K562 (cell line): Measurements from ENCODE around the gene C10orf95. TPM values are rescaled to one million over a fixed set of nuclear protein-coding genes. Genes with fewer than 3 reads are reported as not detected.

ENCODE experiments used
- ATAC-seq: fragments of 200-7000 bp; cut with Tn5 transposase; 3 replicates; pipeline ENCODE4 v1.9.1; 2020; ENCODE audit warnings: moderate library complexity
- BruUV-seq: library from RNA; stranded (reverse); fragments of 400-500 nt; replicated peaks from 2 replicates; lab custom pipeline; 2021; lab: Mats Ljungman, UMichigan
- CTCF ChIA-PET: fragments of 300-600 bp; formaldehyde crosslinking; extraction: SDS; loops from one replicate; lab custom pipeline; 2021; ENCODE audit warnings: low intra/inter-chr PET ratio; lab: Yijun Ruan, JAX
- POLR2A ChIA-PET: fragments of 300-600, 350-650 bp; sonication (Branson Sonifier 250); formaldehyde crosslinking; extraction: SDS; loops from one replicate; lab custom pipeline; 2021; ENCODE audit warnings: antibody characterized with exemption, inconsistent platforms; lab: Yijun Ruan, JAX
- DNase-seq, 4 experiments: peaks; one replicate each; pipeline versions ENCODE4 v3.0.0 to v3.0.0-alpha.2; 2011 to 2018; ENCODE audit warnings: low spot score in 3 of 4, mixed read lengths in 3 of 4; ENCODE audit errors: extremely low read depth in 1 of 4
- FAIRE-seq: peaks from 2 replicates; lab custom pipeline; 2011; peaks lifted over from hg19 to GRCh38; lab: Jason Lieb, UNC
- H2AFZ ChIP-seq: 2 replicates; pipeline ENCODE4 v1.6.0; 2011; ENCODE audit warnings: low read depth, low read length, control low read depth, inconsistent platforms
- H3K27ac ChIP-seq: fragments of 200-600 bp; 3 replicates; pipeline ENCODE4 v1.8.0; 2011; ENCODE audit warnings: low read depth, mild to moderate bottlenecking, control low read depth, inconsistent platforms, low read length, moderate library complexity, mixed read lengths; ENCODE audit errors: extremely low read depth
- H3K27me3 ChIP-seq, 2 experiments: fragments of 300-600 bp in 1 of 2; 2 replicates in 1 of 2; 3 replicates in 1 of 2; pipeline versions ENCODE4 v1.6.0 to v1.8.0; 2011; ENCODE audit warnings: inconsistent platforms in 2 of 2, low read length in 2 of 2, mild to moderate bottlenecking in 1 of 2, mixed read lengths in 1 of 2, moderate library complexity in 1 of 2; ENCODE audit not compliant: control insufficient read depth in 2 of 2, insufficient read depth in 2 of 2
- H3K36me3 ChIP-seq: fragments of 300-600 bp; 3 replicates; pipeline ENCODE4 v1.8.0; 2011; ENCODE audit warnings: mild to moderate bottlenecking, low read length, inconsistent platforms; ENCODE audit not compliant: control insufficient read depth, insufficient read depth
- H3K4me1 ChIP-seq, 2 experiments: fragments of 200-600 bp in 1 of 2; replicated peaks in 1 of 2; 2 replicates in 1 of 2; 3 replicates in 1 of 2; pipeline versions ENCODE4 v1.5.1 to v1.8.0; 2011; ENCODE audit warnings: inconsistent platforms in 2 of 2, low read length in 2 of 2, mild to moderate bottlenecking in 1 of 2, mixed read lengths in 1 of 2, moderate library complexity in 1 of 2; ENCODE audit not compliant: control insufficient read depth in 2 of 2, insufficient read depth in 2 of 2
- H3K4me2 ChIP-seq: 2 replicates; pipeline ENCODE4 v1.6.1; 2011; ENCODE audit warnings: low read length, control low read depth, inconsistent platforms, mixed read lengths; ENCODE audit not compliant: insufficient read depth
- H3K4me3 ChIP-seq: fragments of 200-600 bp; sonication (generic), shearing (Covaris generic); 2 replicates; pipeline ENCODE4 v1.5.1; 2016; ENCODE audit warnings: control low read depth, inconsistent platforms
- H3K79me2 ChIP-seq: fragments of 200-600 bp; 3 replicates; pipeline ENCODE4 v1.8.0; 2011; ENCODE audit warnings: low read length, inconsistent platforms; ENCODE audit not compliant: control insufficient read depth, insufficient read depth
- H3K9ac ChIP-seq, 2 experiments: 2 replicates each; pipeline versions ENCODE4 v1.6.0 to v1.6.1; 2011; ENCODE audit warnings: low read depth in 2 of 2, low read length in 2 of 2, control low read depth in 1 of 2, inconsistent platforms in 1 of 2, mild to moderate bottlenecking in 1 of 2, mixed read lengths in 1 of 2; ENCODE audit not compliant: insufficient read depth in 1 of 2
- H3K9me1 ChIP-seq: one replicate; pipeline ENCODE4 v1.6.0; 2011; ENCODE audit warnings: inconsistent platforms, mild to moderate bottlenecking, low read length, moderate library complexity; ENCODE audit not compliant: control insufficient read depth, insufficient read depth
- H3K9me3 ChIP-seq: replicated peaks from 2 replicates; pipeline ENCODE4 v1.5.1; 2011; ENCODE audit warnings: low read depth, low read length, inconsistent platforms; ENCODE audit not compliant: control insufficient read depth, insufficient read depth
- H4K20me1 ChIP-seq: replicated peaks from 2 replicates; pipeline ENCODE4 v1.6.1; 2011; ENCODE audit warnings: low read length, inconsistent platforms, mixed read lengths; ENCODE audit not compliant: control insufficient read depth, insufficient read depth
- CREM ChIP-seq: IDR thresholded peaks from 2 replicates; pipeline ENCODE4 v1.6.1; 2014; ENCODE audit warnings: antibody characterized with exemption, low read depth
- DACH1 ChIP-seq: fragments of 450-650 bp; IDR thresholded peaks from 2 replicates; pipeline ENCODE4 v1.6.1; 2018; ENCODE audit not compliant: partially characterized antibody
- GABPA ChIP-seq: fragments of 200-800 bp; sonication (Bioruptor generic); conservative IDR thresholded peaks from 2 replicates; pipeline ENCODE4 v1.6.1; 2016; ENCODE audit warnings: low read depth, missing genetic modification characterization, missing compliant biosample characterization
- PTTG1 ChIP-seq: fragments of 450-650 bp; IDR thresholded peaks from 2 replicates; pipeline ENCODE4 v1.6.1; 2016; ENCODE audit warnings: low read depth, mild to moderate bottlenecking, missing genetic modification characterization, missing compliant biosample characterization
- RBBP5 ChIP-seq: fragments of 200-600 bp; sonication (generic); IDR thresholded peaks from 2 replicates; pipeline ENCODE4 v1.6.1; 2012; ENCODE audit warnings: borderline replicate concordance, mild to moderate bottlenecking, low read length, control low read depth, inconsistent platforms; ENCODE audit not compliant: insufficient read depth, poor library complexity, severe bottlenecking
- ZFX ChIP-seq: sonication (generic); formaldehyde crosslinking; IDR thresholded peaks from 2 replicates; pipeline ENCODE4 v1.8.0; 2022; ENCODE audit warnings: mild to moderate bottlenecking, missing genetic modification reagents, moderate library complexity
- WGBS: fragments of 100-300 bp; shearing (Covaris generic); methylation state at CpG from one replicate; pipeline ENCODE4 v1.1.6; 2016; ENCODE audit warnings: low coverage, mixed read lengths; ENCODE audit not compliant: insufficient coverage; ENCODE audit errors: missing lambda C conversion rate; 5-methylcytosine and 5-hydroxymethylcytosine counted together
- in situ Hi-C: fragments of 300-500 bp; cut with MboI; formaldehyde crosslinking; loops from 4 replicates; pipeline ENCODE4 v1.15.0; 2018; ENCODE audit warnings: inconsistent platforms, mixed read lengths
- intact Hi-C: fragments of 100-400 bp; cut with micrococcal nuclease; formaldehyde crosslinking; loops from 2 replicates; pipeline ENCODE4 v1.14.2; 2022
- polyA plus RNA-seq, 8 experiments: library from polyadenylated mRNA; depleted of rRNA in 4 of 8; stranded (reverse) in 5 of 8; unstranded in 3 of 8; fragments of >200 nt; fragmentation: Nextera tagmentation in 2 of 8; fragmentation: Illumina TruSeq in 1 of 8; extraction: Ambion mirVana in 2 of 8; extraction: Trizol in 1 of 8; gene quantifications; 2 replicates each; pipeline versions ENCODE4 v1.2.1 to v1.2.3, GENCODE V29; 2011 to 2014; ENCODE audit warnings: inconsistent platforms in 1 of 8, missing spikeins in 1 of 8
- total RNA-seq, 7 experiments: library from RNA; depleted of rRNA in 6 of 7; stranded (reverse); fragments of >200 nt in 6 of 7; fragmentation: Illumina TruSeq in 2 of 7; extraction: Trizol in 2 of 7; gene quantifications; 2 replicates each; pipeline versions ENCODE4 v1.2.1 to v1.2.3, GENCODE V29; 2011 to 2021; ENCODE audit warnings: low replicate concordance in 1 of 7
- TF ChIP-seq, protein P1 (sequence below): IDR thresholded peaks from 2 replicates; pipeline ENCODE4 v1.6.1; 2014; ENCODE audit warnings: antibody characterized with exemption
- TF ChIP-seq, protein P2 (sequence below), 3 experiments: fragments of 200-800 bp in 1 of 3; sonication (Bioruptor generic) in 1 of 3; sonication (generic) in 1 of 3; formaldehyde crosslinking in 1 of 3; IDR thresholded peaks; 2 replicates each; pipeline versions ENCODE4 v1.6.1 to v1.8.0; 2016 to 2022; ENCODE audit warnings: mild to moderate bottlenecking in 2 of 3, missing compliant biosample characterization in 2 of 3, missing genetic modification characterization in 2 of 3, missing genetic modification reagents in 1 of 3
- TF ChIP-seq, protein P3 (sequence below): conservative IDR thresholded peaks from 2 replicates; pipeline ENCODE4 v1.6.1; 2011; ENCODE audit warnings: low read depth, mild to moderate bottlenecking, low read length; ENCODE audit not compliant: control insufficient read depth

Gene C10orf95
- total and polyA plus RNA-seq, 9 of the 15 experiments (the other 6 are each of a cell fraction or from before 2014, with no cell fraction given), result 0.03 to 0.41 (median 0.17) TPM; not detected in 1

DNA sequence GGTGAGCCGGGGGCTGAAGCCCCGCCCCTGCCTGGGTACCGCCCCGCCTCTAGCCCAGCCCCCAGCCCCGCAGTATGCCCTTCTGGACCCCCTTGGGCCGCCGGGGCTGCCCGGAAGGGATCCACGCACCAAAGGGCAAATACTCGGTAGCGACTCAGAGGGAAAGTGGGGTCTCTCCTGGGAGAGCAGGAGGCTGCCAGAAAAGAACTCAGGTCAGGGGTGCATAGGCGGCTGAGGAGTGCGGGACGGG is 29.9 kb downstream of the C10orf95 start:
- intact Hi-C loops, result loop anchor here (1.0 to 5.0 kb wide), 2 partner anchors 26 to 41 kb away; partner anchors contain the start of gene NFKB2
- H2AFZ ChIP-seq, result peak overlapping the region; percentile 87; the same call in 1 of the 2 replicates
- TSS peak; percentile 74 for BruUV-seq
- DNase-seq, result no peak
- no peaks in the 10 kb centered on the region for H3K9me1 ChIP-seq
- peak overlapping the region; percentile 80 for H3K27ac ChIP-seq
- TF ChIP-seq GABPA (tag), result peak; percentile 71
- peak; percentile 41 for TF ChIP-seq RBBP5
- peak; percentile 37; the same call in 1 of the 2 replicates for TF ChIP-seq ZFX (CRISPR knock-in tag)
- TF ChIP-seq DACH1, result no peak
- TF ChIP-seq PTTG1 (tag), result no peak
- TF ChIP-seq, protein P1, sequence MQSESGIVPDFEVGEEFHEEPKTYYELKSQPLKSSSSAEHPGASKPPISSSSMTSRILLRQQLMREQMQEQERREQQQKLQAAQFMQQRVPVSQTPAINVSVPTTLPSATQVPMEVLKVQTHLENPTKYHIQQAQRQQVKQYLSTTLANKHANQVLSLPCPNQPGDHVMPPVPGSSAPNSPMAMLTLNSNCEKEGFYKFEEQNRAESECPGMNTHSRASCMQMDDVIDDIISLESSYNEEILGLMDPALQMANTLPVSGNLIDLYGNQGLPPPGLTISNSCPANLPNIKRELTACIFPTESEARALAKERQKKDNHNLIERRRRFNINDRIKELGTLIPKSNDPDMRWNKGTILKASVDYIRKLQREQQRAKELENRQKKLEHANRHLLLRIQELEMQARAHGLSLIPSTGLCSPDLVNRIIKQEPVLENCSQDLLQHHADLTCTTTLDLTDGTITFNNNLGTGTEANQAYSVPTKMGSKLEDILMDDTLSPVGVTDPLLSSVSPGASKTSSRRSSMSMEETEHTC, result no peak
- TF ChIP-seq, protein P2, sequence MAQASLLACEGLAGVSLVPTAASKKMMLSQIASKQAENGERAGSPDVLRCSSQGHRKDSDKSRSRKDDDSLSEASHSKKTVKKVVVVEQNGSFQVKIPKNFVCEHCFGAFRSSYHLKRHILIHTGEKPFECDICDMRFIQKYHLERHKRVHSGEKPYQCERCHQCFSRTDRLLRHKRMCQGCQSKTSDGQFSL (CRISPR knock-in tag; IDR thresholded peaks at IDR 0.05), result 0 out of 2 replicates have a peak, but pooled peaks have one; percentile 40
- TF ChIP-seq, protein P2 (tag; IDR thresholded peaks at IDR 0.05), result no peak
- TF ChIP-seq, protein P3, sequence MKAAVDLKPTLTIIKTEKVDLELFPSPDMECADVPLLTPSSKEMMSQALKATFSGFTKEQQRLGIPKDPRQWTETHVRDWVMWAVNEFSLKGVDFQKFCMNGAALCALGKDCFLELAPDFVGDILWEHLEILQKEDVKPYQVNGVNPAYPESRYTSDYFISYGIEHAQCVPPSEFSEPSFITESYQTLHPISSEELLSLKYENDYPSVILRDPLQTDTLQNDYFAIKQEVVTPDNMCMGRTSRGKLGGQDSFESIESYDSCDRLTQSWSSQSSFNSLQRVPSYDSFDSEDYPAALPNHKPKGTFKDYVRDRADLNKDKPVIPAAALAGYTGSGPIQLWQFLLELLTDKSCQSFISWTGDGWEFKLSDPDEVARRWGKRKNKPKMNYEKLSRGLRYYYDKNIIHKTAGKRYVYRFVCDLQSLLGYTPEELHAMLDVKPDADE, result 0 out of 2 replicates have a peak, but pooled peaks have one; percentile 1
- TF ChIP-seq CREM, result 0 out of 2 replicates have a peak, but pooled peaks have one; percentile 1
- H3K4me2 ChIP-seq, result peak overlapping the region; percentile 74
- no peaks in the 10 kb centered on the region for H3K9me3 ChIP-seq
- peak overlapping the region; percentile 65 to 96 for H3K9ac ChIP-seq
- H4K20me1 ChIP-seq, result no peaks in the 10 kb centered on the region
- no peak for ATAC-seq
- H3K4me3 ChIP-seq, result peak overlapping the region; percentile 93
- CTCF ChIA-PET, result no interaction called here
- peaks cover 12 to 57% of the 10 kb centered on the region in 2 experiments; a peak in 4 of 5 replicates for H3K4me1 ChIP-seq
- FAIRE-seq, result no peak
- in situ Hi-C loops, result no loop called here
- H3K36me3 ChIP-seq, result peaks cover 17% of the 10 kb centered on the region; the same call in 2 of the 3 replicates
- peaks cover 25% of the 10 kb centered on the region for H3K79me2 ChIP-seq
- 0% methylated on average over 6 of the region's 14 CpGs for WGBS
- POLR2A ChIA-PET, result interaction anchor here (0.9 to 5.3 kb wide), 11 partner anchors 9 to 180 kb away, joined by 3 to 34 read pairs (median 6); partner anchors contain the start of genes C10orf95, CUEDC2, GBF1 and PITX3
- no peaks in the 10 kb centered on the region for H3K27me3 ChIP-seq
